DOHH2 (cell line): ENCODE results near the gene RRP1.

ENCODE experiments used
- H3F3A ChIP-seq: fragments of 200-600 bp; sonication (generic), shearing (Covaris generic); 2 replicates; pipeline ENCODE4 v1.6.0; 2016; ENCODE audit warnings: antibody characterized with exemption, mild to moderate bottlenecking; ENCODE audit not compliant: control insufficient read depth, insufficient read depth
- H3K27ac ChIP-seq: fragments of 200-600 bp; sonication (generic); 2 replicates; pipeline ENCODE4 v1.5.1; 2014; ENCODE audit warnings: low read depth, mild to moderate bottlenecking, low read length, moderate library complexity
- H3K27me3 ChIP-seq: fragments of 200-600 bp; sonication (generic); 2 replicates; pipeline ENCODE4 v1.6.1; 2014; ENCODE audit warnings: mild to moderate bottlenecking, low read length, mixed read lengths; ENCODE audit not compliant: control insufficient read depth
- H3K36me3 ChIP-seq: fragments of 200-600 bp; sonication (generic); 2 replicates; pipeline ENCODE4 v1.6.1; 2014; ENCODE audit warnings: mild to moderate bottlenecking, low read length, moderate library complexity, mixed read lengths; ENCODE audit not compliant: control insufficient read depth
- H3K4me1 ChIP-seq: fragments of 200-600 bp; sonication (generic); 2 replicates; pipeline ENCODE4 v1.6.1; 2014; ENCODE audit warnings: mild to moderate bottlenecking, low read length, mixed read lengths; ENCODE audit not compliant: control insufficient read depth
- H3K4me2 ChIP-seq: fragments of 200-600 bp; sonication (generic); 2 replicates; pipeline ENCODE4 v1.6.0; 2014; ENCODE audit warnings: mild to moderate bottlenecking, low read length, moderate library complexity
- H3K4me3 ChIP-seq: fragments of 200-600 bp; sonication (generic); 2 replicates; pipeline ENCODE4 v1.5.1; 2014; ENCODE audit warnings: mild to moderate bottlenecking, low read length, mixed read lengths
- H3K79me2 ChIP-seq: fragments of 200-600 bp; sonication (generic); 2 replicates; pipeline ENCODE4 v1.6.1; 2014; ENCODE audit warnings: mild to moderate bottlenecking, low read length, mixed read lengths; ENCODE audit not compliant: control insufficient read depth
- H3K9me2 ChIP-seq: fragments of 200-600 bp; sonication (generic); replicated peaks from 2 replicates; pipeline ENCODE4 v1.6.1; 2014; ENCODE audit warnings: mild to moderate bottlenecking, low read length, mixed read lengths; ENCODE audit not compliant: control insufficient read depth
- H3K9me3 ChIP-seq: fragments of 200-600 bp; sonication (generic); 2 replicates; pipeline ENCODE4 v1.6.1; 2014; ENCODE audit warnings: antibody characterized with exemption, low read length, mixed read lengths; ENCODE audit not compliant: control insufficient read depth, insufficient read depth
- H4K20me1 ChIP-seq: fragments of 200-600 bp; sonication (generic); 2 replicates; pipeline ENCODE4 v1.6.0; 2014; ENCODE audit warnings: low read depth, mild to moderate bottlenecking, antibody characterized with exemption, low read length, moderate library complexity; ENCODE audit not compliant: control insufficient read depth, insufficient read depth
- EZH2phosphoT487 ChIP-seq: fragments of 200-600 bp; sonication (generic); IDR thresholded peaks from 2 replicates; pipeline ENCODE4 v1.6.1; 2017; ENCODE audit warnings: borderline replicate concordance, mild to moderate bottlenecking, antibody characterized with exemption, low read length, moderate library complexity, mixed read lengths
- TF ChIP-seq, protein P1 (sequence below): fragments of 200-600 bp; sonication (generic); IDR thresholded peaks from one replicate; pipeline ENCODE4 v1.5.1; 2014; ENCODE audit warnings: antibody characterized with exemption, mild to moderate bottlenecking, low read depth, low read length; ENCODE audit not compliant: poor library complexity, severe bottlenecking

RRP1 gene

GRCh38 chr21:43824333-43825241 is 35.2 kb downstream of the RRP1 start:
- H3K4me1 ChIP-seq = peaks cover 1% of the 10 kb centered on the region; the same call in 1 of the 2 replicates
- H3K9me2 ChIP-seq = no peaks in the 10 kb centered on the region
- H3K27ac ChIP-seq = no peak overlapping the region
- H3K36me3 ChIP-seq = no peaks in the 10 kb centered on the region
- H3K27me3 ChIP-seq = no peaks in the 10 kb centered on the region
- no peaks in the 10 kb centered on the region for H4K20me1 ChIP-seq
- H3K4me3 ChIP-seq = no peak overlapping the region
- H3F3A ChIP-seq = no peaks in the 10 kb centered on the region
- no peaks in the 10 kb centered on the region for H3K79me2 ChIP-seq
- H3K4me2 ChIP-seq = no peak overlapping the region
- H3K9me3 ChIP-seq = no peaks in the 10 kb centered on the region
- TF ChIP-seq, protein P1, sequence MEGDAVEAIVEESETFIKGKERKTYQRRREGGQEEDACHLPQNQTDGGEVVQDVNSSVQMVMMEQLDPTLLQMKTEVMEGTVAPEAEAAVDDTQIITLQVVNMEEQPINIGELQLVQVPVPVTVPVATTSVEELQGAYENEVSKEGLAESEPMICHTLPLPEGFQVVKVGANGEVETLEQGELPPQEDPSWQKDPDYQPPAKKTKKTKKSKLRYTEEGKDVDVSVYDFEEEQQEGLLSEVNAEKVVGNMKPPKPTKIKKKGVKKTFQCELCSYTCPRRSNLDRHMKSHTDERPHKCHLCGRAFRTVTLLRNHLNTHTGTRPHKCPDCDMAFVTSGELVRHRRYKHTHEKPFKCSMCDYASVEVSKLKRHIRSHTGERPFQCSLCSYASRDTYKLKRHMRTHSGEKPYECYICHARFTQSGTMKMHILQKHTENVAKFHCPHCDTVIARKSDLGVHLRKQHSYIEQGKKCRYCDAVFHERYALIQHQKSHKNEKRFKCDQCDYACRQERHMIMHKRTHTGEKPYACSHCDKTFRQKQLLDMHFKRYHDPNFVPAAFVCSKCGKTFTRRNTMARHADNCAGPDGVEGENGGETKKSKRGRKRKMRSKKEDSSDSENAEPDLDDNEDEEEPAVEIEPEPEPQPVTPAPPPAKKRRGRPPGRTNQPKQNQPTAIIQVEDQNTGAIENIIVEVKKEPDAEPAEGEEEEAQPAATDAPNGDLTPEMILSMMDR = no peak
- no peak for TF ChIP-seq EZH2phosphoT487

- TF ChIP-seq EZH2phosphoT487 = no peak
- TF ChIP-seq, protein P1 = no peak
- H3K27ac ChIP-seq = no peak overlapping the region
- H3F3A ChIP-seq = no peaks in the 10 kb centered on the region
- no peaks in the 10 kb centered on the region for H4K20me1 ChIP-seq
- H3K36me3 ChIP-seq = no peaks in the 10 kb centered on the region
- no peaks in the 10 kb centered on the region for H3K9me2 ChIP-seq
- H3K4me2 ChIP-seq = no peak overlapping the region
- no peaks in the 10 kb centered on the region for H3K9me3 ChIP-seq
- no peaks in the 10 kb centered on the region for H3K4me1 ChIP-seq
- H3K4me3 ChIP-seq = no peak overlapping the region
- no peaks in the 10 kb centered on the region for H3K79me2 ChIP-seq
- no peaks in the 10 kb centered on the region for H3K27me3 ChIP-seq
Measured at GRCh38 chr21:43825242-43825935, 36.0 kb downstream of the RRP1 start.

- no peak overlapping the region for H3K4me3 ChIP-seq
- H3K27me3 ChIP-seq = no peaks in the 10 kb centered on the region
- H3F3A ChIP-seq = no peaks in the 10 kb centered on the region
- H3K79me2 ChIP-seq = no peaks in the 10 kb centered on the region
- no peaks in the 10 kb centered on the region for H3K4me1 ChIP-seq
- no peak overlapping the region for H3K4me2 ChIP-seq
- no peaks in the 10 kb centered on the region for H3K9me2 ChIP-seq
- no peaks in the 10 kb centered on the region for H3K9me3 ChIP-seq
- H3K27ac ChIP-seq = no peak overlapping the region
- no peaks in the 10 kb centered on the region for H3K36me3 ChIP-seq
- TF ChIP-seq, protein P1 = no peak
- no peak for TF ChIP-seq EZH2phosphoT487
- no peaks in the 10 kb centered on the region for H4K20me1 ChIP-seq
Measured at GRCh38 chr21:43825936-43826622, 36.7 kb downstream of the RRP1 start.
